Suprapubic skin (tissue), 4 donors: ENCODE data around the gene ID4. TPM values are rescaled to one million over a fixed set of nuclear protein-coding genes. Genes with fewer than 3 reads are reported as not detected.

Source experiments
- DNase-seq, 2 donors: peaks; one replicate each; pipeline ENCODE4 v3.0.0-alpha.2; 2019; ENCODE audit warnings: low spot score in 2 of 2
- H3K27ac ChIP-seq: fragments of 200-600 bp; sonication (generic); one replicate; pipeline ENCODE4 v1.5.1; 2019
- H3K27me3 ChIP-seq: fragments of 200-600 bp; sonication (generic); one replicate; pipeline ENCODE4 v1.5.1; 2019
- H3K36me3 ChIP-seq: fragments of 200-600 bp; sonication (generic); one replicate; pipeline ENCODE4 v1.5.1; 2019
- H3K4me1 ChIP-seq: fragments of 200-600 bp; sonication (generic); one replicate; pipeline ENCODE4 v1.5.1; 2019
- H3K4me3 ChIP-seq: fragments of 200-600 bp; sonication (generic); one replicate; pipeline ENCODE4 v1.5.1; 2019; ENCODE audit warnings: mild to moderate bottlenecking
- H3K9me3 ChIP-seq: fragments of 200-600 bp; sonication (generic); one replicate; pipeline ENCODE4 v1.5.1; 2019
- EP300 ChIP-seq: sonication (generic); formaldehyde crosslinking; IDR thresholded peaks from one replicate; pipeline ENCODE4 v1.6.1; 2017; ENCODE audit warnings: antibody characterized with exemption
- POLR2A ChIP-seq, 2 donors: fragments of 450-650 bp; IDR thresholded peaks; one replicate each; pipeline ENCODE4 v1.6.1; 2017; ENCODE audit warnings: antibody characterized with exemption in 2 of 2, mild to moderate bottlenecking in 2 of 2, moderate library complexity in 2 of 2
- POLR2AphosphoS5 ChIP-seq, 3 donors: sonication (generic); formaldehyde crosslinking; IDR thresholded peaks; one replicate each; pipeline ENCODE4 v1.6.1; 2017; ENCODE audit warnings: antibody characterized with exemption in 3 of 3
- WGBS: methylation state at CpG from one replicate; pipeline ENCODE4 v1.1.5; 2018; 5-methylcytosine and 5-hydroxymethylcytosine counted together
- total RNA-seq, 4 donors: library from RNA; depleted of rRNA; stranded (reverse); fragments of >200 nt; gene quantifications; one replicate each; pipeline ENCODE4 v1.1.0, GENCODE V29; 2016
- TF ChIP-seq, protein P1 (sequence below), 2 donors: fragments of 200-600 bp in 1 of 2; fragments of 450-650 bp in 1 of 2; sonication (generic) in 1 of 2; IDR thresholded peaks; one replicate each; pipeline ENCODE4 v1.5.1; 2016 to 2019; ENCODE audit warnings: antibody characterized with exemption in 2 of 2, mild to moderate bottlenecking in 1 of 2, moderate library complexity in 1 of 2

Gene ID4
- total RNA-seq, 4 donors from 2014 or later, result 124 to 295 (median 157) TPM

GRCh38 chr6:19833947-19834346 lies 3.2 kb upstream of the ID4 start:
- WGBS, result 79% methylated on average over 5 of the region's 5 CpGs
- no peaks in the 10 kb centered on the region for H3K9me3 ChIP-seq
- H3K4me1 ChIP-seq, result peaks cover 16% of the 10 kb centered on the region
- no peak overlapping the region for H3K27ac ChIP-seq
- TF ChIP-seq POLR2AphosphoS5 (IDR thresholded peaks at IDR 0.05) (no peak), EP300 (no peak), POLR2A (IDR thresholded peaks at IDR 0.05) (no peak)
- TF ChIP-seq, protein P1, sequence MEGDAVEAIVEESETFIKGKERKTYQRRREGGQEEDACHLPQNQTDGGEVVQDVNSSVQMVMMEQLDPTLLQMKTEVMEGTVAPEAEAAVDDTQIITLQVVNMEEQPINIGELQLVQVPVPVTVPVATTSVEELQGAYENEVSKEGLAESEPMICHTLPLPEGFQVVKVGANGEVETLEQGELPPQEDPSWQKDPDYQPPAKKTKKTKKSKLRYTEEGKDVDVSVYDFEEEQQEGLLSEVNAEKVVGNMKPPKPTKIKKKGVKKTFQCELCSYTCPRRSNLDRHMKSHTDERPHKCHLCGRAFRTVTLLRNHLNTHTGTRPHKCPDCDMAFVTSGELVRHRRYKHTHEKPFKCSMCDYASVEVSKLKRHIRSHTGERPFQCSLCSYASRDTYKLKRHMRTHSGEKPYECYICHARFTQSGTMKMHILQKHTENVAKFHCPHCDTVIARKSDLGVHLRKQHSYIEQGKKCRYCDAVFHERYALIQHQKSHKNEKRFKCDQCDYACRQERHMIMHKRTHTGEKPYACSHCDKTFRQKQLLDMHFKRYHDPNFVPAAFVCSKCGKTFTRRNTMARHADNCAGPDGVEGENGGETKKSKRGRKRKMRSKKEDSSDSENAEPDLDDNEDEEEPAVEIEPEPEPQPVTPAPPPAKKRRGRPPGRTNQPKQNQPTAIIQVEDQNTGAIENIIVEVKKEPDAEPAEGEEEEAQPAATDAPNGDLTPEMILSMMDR (IDR thresholded peaks at IDR 0.05), result no peak
- no peaks in the 10 kb centered on the region for H3K36me3 ChIP-seq
- H3K27me3 ChIP-seq, result peaks cover 6% of the 10 kb centered on the region
- H3K4me3 ChIP-seq, result no peak overlapping the region
- no peak for DNase-seq

DNA sequence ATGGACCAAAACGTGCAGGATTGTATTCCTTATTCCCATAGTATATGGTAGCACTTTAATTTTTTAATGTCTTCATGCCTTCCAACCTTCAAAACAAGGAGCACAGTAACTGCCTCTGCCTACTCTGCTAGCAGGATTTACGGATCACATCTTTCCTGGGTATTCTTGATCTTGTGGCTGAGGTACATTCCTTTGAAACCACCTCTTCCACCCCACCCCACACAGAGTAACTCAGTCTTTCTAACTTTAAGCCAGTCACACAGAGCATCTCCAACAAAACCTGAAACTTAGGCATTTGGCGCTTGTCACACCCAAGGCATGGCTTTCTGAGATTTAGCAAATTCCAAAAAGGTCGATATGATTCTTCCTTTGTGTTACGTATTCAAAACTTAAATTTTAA lies 2.3 kb upstream of the ID4 start:
- H3K27me3 ChIP-seq, result peaks cover 6% of the 10 kb centered on the region
- H3K4me3 ChIP-seq, result no peak overlapping the region
- no peaks in the 10 kb centered on the region for H3K9me3 ChIP-seq
- DNase-seq, result no peak
- H3K27ac ChIP-seq, result no peak overlapping the region
- no peaks in the 10 kb centered on the region for H3K36me3 ChIP-seq
- peaks cover 25% of the 10 kb centered on the region for H3K4me1 ChIP-seq
- WGBS, result 76% methylated on average over 5 of the region's 5 CpGs
- TF ChIP-seq POLR2A (IDR thresholded peaks at IDR 0.05), result no peak
- TF ChIP-seq POLR2AphosphoS5 (IDR thresholded peaks at IDR 0.05), result no peak
- no peak for TF ChIP-seq EP300
- TF ChIP-seq, protein P1 (IDR thresholded peaks at IDR 0.05), result no peak

GRCh38 chr6:19835605-19836004 lies 1.6 kb upstream of the ID4 start:
- WGBS, result 58% methylated on average over 4 of the region's 4 CpGs
- no peak overlapping the region for H3K4me3 ChIP-seq
- TF ChIP-seq EP300, result no peak
- TF ChIP-seq, protein P1 (IDR thresholded peaks at IDR 0.05), result no peak
- no peak for TF ChIP-seq POLR2A (IDR thresholded peaks at IDR 0.05)
- TF ChIP-seq POLR2AphosphoS5 (IDR thresholded peaks at IDR 0.05), result no peak
- no peaks in the 10 kb centered on the region for H3K9me3 ChIP-seq
- H3K4me1 ChIP-seq, result peaks cover 30% of the 10 kb centered on the region
- H3K27me3 ChIP-seq, result peaks cover 6% of the 10 kb centered on the region
- no peak for DNase-seq
- H3K36me3 ChIP-seq, result no peaks in the 10 kb centered on the region
- peak overlapping the region; percentile 96 for H3K27ac ChIP-seq

GRCh38 chr6:19837511-19838441 lies 606 bp downstream of the ID4 start:
- Histone ChIP-seq H3K27me3 (peaks cover 6% of the 10 kb centered on the region), H3K36me3 (no peaks in the 10 kb centered on the region), H3K9me3 (no peaks in the 10 kb centered on the region), H3K4me3 (peak overlapping the region; percentile 92), H3K4me1 (peaks cover 42% of the 10 kb centered on the region), H3K27ac (peak overlapping the region; percentile 96)
- 9% methylated on average over 28 of the region's 122 CpGs for WGBS
- no peak for TF ChIP-seq POLR2A (IDR thresholded peaks at IDR 0.05)
- no peak for TF ChIP-seq EP300
- no peak for TF ChIP-seq POLR2AphosphoS5 (IDR thresholded peaks at IDR 0.05)
- TF ChIP-seq, protein P1 (IDR thresholded peaks at IDR 0.05), result no peak
- peak in 1 of 2 donors; percentile 65 for DNase-seq

GRCh38 chr6:19838442-19839236 lies 1.5 kb downstream of the ID4 start:
- no peaks in the 10 kb centered on the region for H3K36me3 ChIP-seq
- H3K4me3 ChIP-seq, result peak overlapping the region; percentile 92
- H3K27ac ChIP-seq, result peak overlapping the region; percentile 96
- DNase-seq, result peak; percentile 71 to 79
- TF ChIP-seq POLR2A (IDR thresholded peaks at IDR 0.05) (no peak), EP300 (no peak), POLR2AphosphoS5 (IDR thresholded peaks at IDR 0.05) (no peak)
- no peaks in the 10 kb centered on the region for H3K9me3 ChIP-seq
- peaks cover 42% of the 10 kb centered on the region for H3K4me1 ChIP-seq
- peaks cover 6% of the 10 kb centered on the region for H3K27me3 ChIP-seq
- under 1% methylated on average over 28 of the region's 63 CpGs for WGBS
